CD14-positive monocyte (primary cell): Measurements from ENCODE around the gene RSPH10B2. TPM values are rescaled to one million over a fixed set of nuclear protein-coding genes. Genes with fewer than 3 reads are reported as not detected.
"Not testable (repeated sequence)": the region's sequence is repeated elsewhere in the genome, so short reads cannot be mapped to it uniquely, and the experiment has no call there.

ENCODE experiments used
- DNase-seq, 3 donors: peaks; one replicate each; pipeline ENCODE4 v3.0.0-alpha.2; 2011 to 2022
- H2AFZ ChIP-seq: 2 replicates; pipeline ENCODE4 v1.6.0; 2012; ENCODE audit warnings: mild to moderate bottlenecking, low read depth, low read length, inconsistent platforms; ENCODE audit not compliant: insufficient read depth, poor library complexity, severe bottlenecking
- H3K27ac ChIP-seq, 2 donors: 1 replicate in 1 of 2; 2 replicates in 1 of 2; pipeline ENCODE4 v1.5.1; 2012 to 2013; ENCODE audit warnings: low read length in 2 of 2, control low read depth in 1 of 2, inconsistent platforms in 1 of 2, low read depth in 1 of 2, mild to moderate bottlenecking in 1 of 2
- H3K27me3 ChIP-seq, 2 donors: one replicate each; pipeline versions ENCODE4 v1.6.0 to v1.6.1; 2011 to 2013; ENCODE audit warnings: low read length in 2 of 2; ENCODE audit not compliant: control insufficient read depth in 2 of 2, insufficient read depth in 2 of 2
- H3K36me3 ChIP-seq, 2 donors: replicated peaks in 1 of 2; 1 replicate in 1 of 2; 2 replicates in 1 of 2; pipeline versions ENCODE4 v1.5.1 to v1.6.1; 2012 to 2013; ENCODE audit warnings: low read length in 2 of 2, control low read depth in 1 of 2, inconsistent platforms in 1 of 2, mild to moderate bottlenecking in 1 of 2; ENCODE audit not compliant: insufficient read depth in 2 of 2, control insufficient read depth in 1 of 2
- H3K4me1 ChIP-seq, 2 donors: 1 replicate in 1 of 2; 2 replicates in 1 of 2; pipeline versions ENCODE4 v1.5.1 to v1.6.1; 2012 to 2013; ENCODE audit warnings: low read length in 2 of 2, control low read depth in 1 of 2, inconsistent platforms in 1 of 2, mild to moderate bottlenecking in 1 of 2, moderate library complexity in 1 of 2; ENCODE audit not compliant: insufficient read depth in 2 of 2, control insufficient read depth in 1 of 2
- H3K4me2 ChIP-seq: replicated peaks from 2 replicates; pipeline ENCODE3; 2012; ENCODE audit warnings: low read length, moderate library complexity, mild to moderate bottlenecking; ENCODE audit not compliant: poor library complexity, severe bottlenecking; ENCODE audit errors: extremely low read depth
- H3K4me3 ChIP-seq, 3 experiments: fragments of 200-600 bp in 1 of 3; sonication (generic) in 1 of 3; replicated peaks in 1 of 3; 1 replicate in 2 of 3; 2 replicates in 1 of 3; pipeline ENCODE4 v1.5.1; 2011 to 2013; ENCODE audit warnings: low read length in 3 of 3, mild to moderate bottlenecking in 3 of 3, control low read depth in 2 of 3, low read depth in 2 of 3, inconsistent platforms in 1 of 3, moderate library complexity in 1 of 3
- H3K79me2 ChIP-seq: 2 replicates; pipeline ENCODE4 v1.6.0; 2012; ENCODE audit warnings: mild to moderate bottlenecking, control low read depth, inconsistent platforms, low read length, moderate library complexity; ENCODE audit not compliant: insufficient read depth
- H3K9ac ChIP-seq: 2 replicates; pipeline ENCODE4 v1.6.0; 2017; ENCODE audit warnings: low read length, mild to moderate bottlenecking; ENCODE audit not compliant: insufficient read depth, poor library complexity, severe bottlenecking
- H3K9me3 ChIP-seq, 2 donors: replicated peaks in 1 of 2; 1 replicate in 1 of 2; 2 replicates in 1 of 2; pipeline versions ENCODE4 v1.5.1 to v1.6.1; 2012 to 2013; ENCODE audit warnings: low read length in 2 of 2, control low read depth in 1 of 2; ENCODE audit not compliant: control insufficient read depth in 1 of 2, insufficient read depth in 1 of 2
- H4K20me1 ChIP-seq: 2 replicates; pipeline ENCODE4 v1.6.0; 2012; ENCODE audit warnings: mild to moderate bottlenecking, low read length, control low read depth, moderate library complexity; ENCODE audit not compliant: insufficient read depth
- H3K27ac Mint-ChIP-seq, 7 donors: one replicate each; pipeline ENCODE4 v1.8.0; 2020; ENCODE audit warnings: mild to moderate bottlenecking in 7 of 7, mixed read lengths in 7 of 7, moderate library complexity in 6 of 7, inconsistent platforms in 2 of 7
- H3K27me3 Mint-ChIP-seq, 3 donors: one replicate each; pipeline ENCODE4 v1.8.0; 2021 to 2022; ENCODE audit warnings: low read depth in 3 of 3, mild to moderate bottlenecking in 3 of 3, mixed read lengths in 3 of 3, moderate library complexity in 3 of 3, inconsistent platforms in 1 of 3
- H3K36me3 Mint-ChIP-seq, 2 donors: one replicate each; pipeline ENCODE4 v1.8.0; 2020; ENCODE audit warnings: mixed read lengths in 2 of 2, inconsistent platforms in 1 of 2, mild to moderate bottlenecking in 1 of 2
- H3K4me1 Mint-ChIP-seq: one replicate; pipeline ENCODE4 v1.8.0; 2020; ENCODE audit warnings: mild to moderate bottlenecking, mixed read lengths
- H3K4me3 Mint-ChIP-seq, 2 donors: one replicate each; pipeline ENCODE4 v1.8.0; 2020; ENCODE audit warnings: mild to moderate bottlenecking in 2 of 2, mixed read lengths in 2 of 2, moderate library complexity in 1 of 2
- H3K9me3 Mint-ChIP-seq, 7 donors: one replicate each; pipeline ENCODE4 v1.8.0; 2020 to 2022; ENCODE audit warnings: mixed read lengths in 7 of 7, mild to moderate bottlenecking in 6 of 7, moderate library complexity in 6 of 7, inconsistent platforms in 2 of 7
- whole genome bisulfite sequencing: methylation state at CpG from one replicate; pipeline ENCODE4 v1.1.5; 2013; ENCODE audit warnings: missing lambda C conversion rate; ENCODE audit not compliant: insufficient coverage; 5-methylcytosine and 5-hydroxymethylcytosine counted together
- intact Hi-C, 2 donors: fragments of 100-400 bp; cut with micrococcal nuclease; formaldehyde crosslinking; loops; one replicate each; pipeline versions ENCODE4 v1.15.0 to v1.15.1; 2023
- polyA plus RNA-seq, 3 donors: library from polyadenylated mRNA; depleted of rRNA in 1 of 3; unstranded in 2 of 3; stranded (reverse) in 1 of 3; fragments of 300-500 nt in 2 of 3; fragments of >200 nt in 1 of 3; fragmentation: Illumina TruSeq in 2 of 3; gene quantifications; 1 replicate in 2 of 3; 2 replicates in 1 of 3; pipeline ENCODE4 v1.2.3, GENCODE V29; 2012 to 2021

The RSPH10B2 gene
- polyA plus RNA-seq, 3 donors, result 0.03 TPM; not detected in 2

- H3K9me3 Mint-ChIP-seq, H3K27me3 ChIP-seq, H4K20me1 ChIP-seq, DNase-seq, H3K79me2 ChIP-seq, H3K9ac ChIP-seq, H3K27me3 Mint-ChIP-seq, H3K27ac ChIP-seq, H2AFZ ChIP-seq, H3K4me1 Mint-ChIP-seq, H3K4me3 ChIP-seq, H3K4me1 ChIP-seq, H3K36me3 ChIP-seq, H3K27ac Mint-ChIP-seq, H3K4me2 ChIP-seq, H3K9me3 ChIP-seq, intact Hi-C loops, H3K4me3 Mint-ChIP-seq: not testable (repeated sequence)
- peaks cover 13 to 19% of the 10 kb centered on the region in 2 donors for H3K36me3 Mint-ChIP-seq
- WGBS, result no CpG with 5 or more reads among the region's 5 CpGs
Observed at GRCh38 chr7:6797218-6797617, 43.3 kb downstream of the RSPH10B2 start.

DNA sequence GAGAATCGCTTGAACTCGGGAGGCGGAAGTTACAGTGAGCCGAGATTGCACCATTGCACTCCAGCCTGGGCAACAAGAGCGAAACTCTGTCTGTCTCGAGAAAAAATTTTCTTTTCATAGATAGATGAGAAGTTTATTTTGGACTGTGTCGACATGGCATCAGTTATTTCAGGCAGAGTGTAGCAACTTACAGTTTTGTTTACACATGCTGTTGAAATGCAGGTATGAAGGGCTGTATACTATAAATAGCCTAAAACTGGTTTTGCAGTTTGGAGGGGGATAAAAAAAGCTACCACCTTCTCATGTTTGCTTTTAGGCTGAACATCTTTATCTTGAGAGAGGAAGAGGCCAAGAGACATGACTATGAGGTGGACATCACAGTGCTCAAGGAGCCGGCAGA, 44.1 kb downstream of the RSPH10B2 start:
- H3K36me3 ChIP-seq, H3K27me3 Mint-ChIP-seq, H3K27me3 ChIP-seq, intact Hi-C loops, H3K27ac Mint-ChIP-seq, H4K20me1 ChIP-seq, DNase-seq, H3K79me2 ChIP-seq, H3K27ac ChIP-seq, H3K4me1 Mint-ChIP-seq, H3K9ac ChIP-seq, H3K4me2 ChIP-seq, H3K9me3 ChIP-seq, H3K4me1 ChIP-seq, H3K9me3 Mint-ChIP-seq, H3K4me3 ChIP-seq, H3K4me3 Mint-ChIP-seq, H2AFZ ChIP-seq: not testable (repeated sequence)
- peaks cover 9 to 16% of the 10 kb centered on the region in 2 donors for H3K36me3 Mint-ChIP-seq
- no CpG with 5 or more reads among the region's 8 CpGs for WGBS

GRCh38 chr7:6799887-6800286, 46.0 kb downstream of the RSPH10B2 start:
- H3K27me3 ChIP-seq, H3K4me3 ChIP-seq, H3K4me1 ChIP-seq, H3K27ac ChIP-seq, H3K4me1 Mint-ChIP-seq, H3K4me3 Mint-ChIP-seq, H3K27ac Mint-ChIP-seq, DNase-seq, H3K9me3 Mint-ChIP-seq, H3K9me3 ChIP-seq, H2AFZ ChIP-seq, H3K4me2 ChIP-seq, H3K36me3 ChIP-seq, intact Hi-C loops, H3K79me2 ChIP-seq, H3K9ac ChIP-seq, H4K20me1 ChIP-seq, H3K27me3 Mint-ChIP-seq: not testable (repeated sequence)
- peaks cover 10 to 19% of the 10 kb centered on the region in 2 donors for H3K36me3 Mint-ChIP-seq
- no CpG with 5 or more reads among the region's 12 CpGs for WGBS

GRCh38 chr7:6800331-6800730, 46.4 kb downstream of the RSPH10B2 start:
- H3K4me3 Mint-ChIP-seq, H3K36me3 ChIP-seq, H3K9me3 Mint-ChIP-seq, H3K4me2 ChIP-seq, H3K4me3 ChIP-seq, H3K9ac ChIP-seq, H3K27ac ChIP-seq, H3K27me3 ChIP-seq, DNase-seq, H3K4me1 Mint-ChIP-seq, H3K79me2 ChIP-seq, H3K4me1 ChIP-seq, H3K9me3 ChIP-seq, H4K20me1 ChIP-seq, H3K27ac Mint-ChIP-seq, H2AFZ ChIP-seq, intact Hi-C loops, H3K27me3 Mint-ChIP-seq: not testable (repeated sequence)
- peaks cover 10 to 19% of the 10 kb centered on the region in 2 donors for H3K36me3 Mint-ChIP-seq
- no CpG with 5 or more reads among the region's 2 CpGs for WGBS
